Thyroid gland (tissue), 4 donors: ENCODE results near the gene SLC24A3.

Experiments
- POLR2A ChIP-seq, 2 donors: fragments of 450-650 bp; IDR thresholded peaks; one replicate each; pipeline ENCODE4 v1.6.1; 2017; ENCODE audit warnings: antibody characterized with exemption in 2 of 2, mild to moderate bottlenecking in 2 of 2, moderate library complexity in 1 of 2
- TF ChIP-seq, protein P1 (sequence below), 6 experiments: fragments of 200-600 bp in 3 of 6; fragments of 450-650 bp in 3 of 6; sonication (generic) in 3 of 6; IDR thresholded peaks; one replicate each; pipeline ENCODE4 v1.5.1; 2016 to 2019; ENCODE audit warnings: antibody characterized with exemption in 6 of 6, mild to moderate bottlenecking in 2 of 6, inconsistent platforms in 1 of 6, moderate library complexity in 1 of 6

DNA sequence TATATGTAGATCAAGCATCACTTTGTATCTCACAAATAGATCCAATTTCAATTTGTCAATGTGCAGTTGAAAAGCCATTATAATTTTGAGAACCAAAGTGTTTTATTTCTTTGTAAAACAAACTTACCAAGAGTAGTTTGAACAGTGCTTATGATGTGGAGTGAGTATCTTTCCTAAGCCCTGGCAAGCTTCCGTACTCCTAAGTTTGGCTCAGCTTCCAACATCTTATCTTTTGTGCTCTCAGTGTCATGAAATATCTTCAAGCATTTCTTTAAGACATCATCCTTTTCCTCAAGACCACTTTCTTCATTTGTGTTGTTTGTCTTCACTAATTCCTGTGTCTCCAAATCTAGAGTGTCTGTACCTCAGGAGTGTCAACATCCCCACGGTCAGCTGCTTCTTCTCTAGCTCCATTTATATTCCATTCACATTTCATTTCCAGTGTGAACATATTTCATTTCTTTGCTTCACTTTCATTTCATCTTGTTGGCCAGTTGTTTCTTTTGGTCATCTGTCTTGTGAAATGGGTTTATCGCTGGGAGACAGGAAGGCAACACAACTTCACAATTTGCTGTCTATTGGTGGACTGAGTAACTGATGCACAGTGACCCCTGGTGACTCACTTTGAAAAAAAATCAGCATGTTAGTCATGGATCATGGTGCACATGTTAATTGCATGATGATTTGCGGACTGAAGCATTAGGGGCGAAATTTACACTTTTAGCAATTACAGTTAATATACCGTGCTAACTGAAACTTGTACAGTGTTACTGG is 36.9 kb downstream of the SLC24A3 start:
- TF ChIP-seq, protein P1, sequence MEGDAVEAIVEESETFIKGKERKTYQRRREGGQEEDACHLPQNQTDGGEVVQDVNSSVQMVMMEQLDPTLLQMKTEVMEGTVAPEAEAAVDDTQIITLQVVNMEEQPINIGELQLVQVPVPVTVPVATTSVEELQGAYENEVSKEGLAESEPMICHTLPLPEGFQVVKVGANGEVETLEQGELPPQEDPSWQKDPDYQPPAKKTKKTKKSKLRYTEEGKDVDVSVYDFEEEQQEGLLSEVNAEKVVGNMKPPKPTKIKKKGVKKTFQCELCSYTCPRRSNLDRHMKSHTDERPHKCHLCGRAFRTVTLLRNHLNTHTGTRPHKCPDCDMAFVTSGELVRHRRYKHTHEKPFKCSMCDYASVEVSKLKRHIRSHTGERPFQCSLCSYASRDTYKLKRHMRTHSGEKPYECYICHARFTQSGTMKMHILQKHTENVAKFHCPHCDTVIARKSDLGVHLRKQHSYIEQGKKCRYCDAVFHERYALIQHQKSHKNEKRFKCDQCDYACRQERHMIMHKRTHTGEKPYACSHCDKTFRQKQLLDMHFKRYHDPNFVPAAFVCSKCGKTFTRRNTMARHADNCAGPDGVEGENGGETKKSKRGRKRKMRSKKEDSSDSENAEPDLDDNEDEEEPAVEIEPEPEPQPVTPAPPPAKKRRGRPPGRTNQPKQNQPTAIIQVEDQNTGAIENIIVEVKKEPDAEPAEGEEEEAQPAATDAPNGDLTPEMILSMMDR (IDR thresholded peaks at IDR 0.05): no peak
- TF ChIP-seq POLR2A (IDR thresholded peaks at IDR 0.05): no peak
